ENCODE data around the gene MSANTD2.

GRCh38 chr11:124740277-124740882 is 59.8 kb downstream of the MSANTD2 start:
- peak; percentile 43 for TF ChIP-seq CTCF (IDR thresholded peaks at IDR 0.05; ENCODE audit: insufficient read depth, low read length)
- no peak for TF ChIP-seq REST (IDR thresholded peaks at IDR 0.05; ENCODE audit: insufficient replicate concordance, low read depth)
- TF ChIP-seq SPI1 (IDR thresholded peaks at IDR 0.05; ENCODE audit: borderline replicate concordance, low read depth), result peak; percentile 76
